SK-N-SH treated with all-trans-retinoic acid at 6 μM for 48 hours (cell line): ENCODE results near the gene STOM.

Source experiments
- ATAC-seq: fragments of 200-7000 bp; cut with Tn5 transposase; 3 replicates; pipeline ENCODE4 v1.9.1; 2020; ENCODE audit warnings: mild to moderate bottlenecking, moderate library complexity
- ARNTL ChIP-seq: fragments of 450-650 bp; formaldehyde crosslinking; IDR thresholded peaks from 2 replicates; pipeline ENCODE4 v1.5.0; 2020; ENCODE audit warnings: low read depth, mild to moderate bottlenecking, moderate library complexity, borderline replicate concordance
- BACH2 ChIP-seq: fragments of 250-450 bp; sonication (Bioruptor Pico); IDR thresholded peaks from 2 replicates; pipeline ENCODE4 v1.9.0; 2021; ENCODE audit warnings: mild to moderate bottlenecking, borderline replicate concordance
- CSDC2 ChIP-seq: fragments of 250-450 bp; sonication (Bioruptor Pico); IDR thresholded peaks from 2 replicates; pipeline ENCODE4 v1.5.0; 2020; ENCODE audit warnings: mild to moderate bottlenecking, moderate library complexity
- CSRNP3 ChIP-seq: fragments of 250-450 bp; sonication (Bioruptor Pico); IDR thresholded peaks from 2 replicates; pipeline ENCODE4 v1.5.1; 2021; ENCODE audit warnings: mild to moderate bottlenecking, moderate library complexity
- ESRRG ChIP-seq: fragments of 250-450 bp; sonication (Bioruptor Pico); IDR thresholded peaks from 2 replicates; pipeline ENCODE4 v1.6.1; 2021; ENCODE audit warnings: mild to moderate bottlenecking
- GLIS3 ChIP-seq: fragments of 250-450 bp; sonication (Bioruptor Pico); IDR thresholded peaks from 2 replicates; pipeline ENCODE4 v1.5.0; 2020; ENCODE audit warnings: mild to moderate bottlenecking, moderate library complexity
- ISL1 ChIP-seq: fragments of 250-450 bp; sonication (Bioruptor Pico); IDR thresholded peaks from 2 replicates; pipeline ENCODE4 v2.1.2; 2022; ENCODE audit warnings: mild to moderate bottlenecking, moderate library complexity
- OSR1 ChIP-seq: fragments of 250-450 bp; sonication (Bioruptor Pico); IDR thresholded peaks from 2 replicates; pipeline ENCODE4 v1.8.0; 2022; ENCODE audit warnings: moderate library complexity, mild to moderate bottlenecking, inconsistent platforms
- PPARA ChIP-seq: fragments of 250-450 bp; sonication (Bioruptor Pico); IDR thresholded peaks from 2 replicates; pipeline ENCODE4 v1.5.0; 2020; ENCODE audit warnings: mild to moderate bottlenecking, borderline replicate concordance
- RARB ChIP-seq: fragments of 250-450 bp; sonication (Bioruptor Pico); IDR thresholded peaks from 2 replicates; pipeline ENCODE4 v1.8.0; 2021; ENCODE audit warnings: mild to moderate bottlenecking, moderate library complexity
- SNAI2 ChIP-seq: fragments of 250-450 bp; sonication (Bioruptor Pico); IDR thresholded peaks from 2 replicates; pipeline ENCODE4 v1.5.0; 2020; ENCODE audit warnings: mild to moderate bottlenecking, moderate library complexity
- TCF4 ChIP-seq: fragments of 250-450 bp; sonication (Bioruptor Pico); IDR thresholded peaks from 2 replicates; pipeline ENCODE4 v1.8.0; 2021; ENCODE audit warnings: mild to moderate bottlenecking, moderate library complexity, borderline replicate concordance
- TOX ChIP-seq: fragments of 250-450 bp; sonication (Bioruptor Pico); IDR thresholded peaks from 2 replicates; pipeline ENCODE4 v1.8.0; 2021; ENCODE audit warnings: mild to moderate bottlenecking, moderate library complexity, borderline replicate concordance
- TSHZ2 ChIP-seq: fragments of 250-450 bp; sonication (Bioruptor Pico); IDR thresholded peaks from 2 replicates; pipeline ENCODE4 v1.5.0; 2020; ENCODE audit warnings: mild to moderate bottlenecking, moderate library complexity
- ZC3H10 ChIP-seq: fragments of 250-450 bp; sonication (Bioruptor Pico); IDR thresholded peaks from 2 replicates; pipeline ENCODE4 v1.5.1; 2021; ENCODE audit warnings: mild to moderate bottlenecking, moderate library complexity
- ZFP3 ChIP-seq: fragments of 250-450 bp; sonication (Bioruptor Pico); IDR thresholded peaks from 2 replicates; pipeline ENCODE4 v1.5.0; 2020; ENCODE audit warnings: mild to moderate bottlenecking, moderate library complexity
- ZFP30 ChIP-seq: fragments of 450-650 bp; formaldehyde crosslinking; IDR thresholded peaks from 2 replicates; pipeline ENCODE4 v1.5.0; 2022; ENCODE audit warnings: mild to moderate bottlenecking, moderate library complexity
- ZNF565 ChIP-seq: fragments of 450-650 bp; formaldehyde crosslinking; conservative IDR thresholded peaks from 2 replicates; pipeline ENCODE4 v1.5.0; 2020; ENCODE audit warnings: low read depth, mild to moderate bottlenecking, moderate library complexity
- ZNF70 ChIP-seq: fragments of 450-650 bp; formaldehyde crosslinking; IDR thresholded peaks from 2 replicates; pipeline ENCODE4 v1.5.0; 2020; ENCODE audit warnings: mild to moderate bottlenecking, moderate library complexity
- ZNF8 ChIP-seq: fragments of 450-650 bp; formaldehyde crosslinking; IDR thresholded peaks from 2 replicates; pipeline ENCODE4 v1.5.0; 2020; ENCODE audit warnings: mild to moderate bottlenecking, moderate library complexity
- TF ChIP-seq, protein P1 (sequence below): fragments of 250-450 bp; sonication (Bioruptor Pico); IDR thresholded peaks from 2 replicates; pipeline ENCODE4 v1.8.0; 2021; ENCODE audit warnings: low read depth, mild to moderate bottlenecking, moderate library complexity, borderline replicate concordance
- TF ChIP-seq, protein P2 (sequence below): fragments of 250-450 bp; sonication (Bioruptor Pico); IDR thresholded peaks from 2 replicates; pipeline ENCODE4 v1.8.0; 2020; ENCODE audit warnings: mild to moderate bottlenecking, moderate library complexity, borderline replicate concordance

The STOM gene

GRCh38 chr9:121364886-121365285 is 5.2 kb downstream of the STOM start (continued):
- TF ChIP-seq SNAI2 (CRISPR knock-in tag) (no peak), TOX (CRISPR knock-in tag) (no peak), CSRNP3 (no peak), TCF4 (CRISPR knock-in tag) (no peak), ESRRG (no peak)

DNA sequence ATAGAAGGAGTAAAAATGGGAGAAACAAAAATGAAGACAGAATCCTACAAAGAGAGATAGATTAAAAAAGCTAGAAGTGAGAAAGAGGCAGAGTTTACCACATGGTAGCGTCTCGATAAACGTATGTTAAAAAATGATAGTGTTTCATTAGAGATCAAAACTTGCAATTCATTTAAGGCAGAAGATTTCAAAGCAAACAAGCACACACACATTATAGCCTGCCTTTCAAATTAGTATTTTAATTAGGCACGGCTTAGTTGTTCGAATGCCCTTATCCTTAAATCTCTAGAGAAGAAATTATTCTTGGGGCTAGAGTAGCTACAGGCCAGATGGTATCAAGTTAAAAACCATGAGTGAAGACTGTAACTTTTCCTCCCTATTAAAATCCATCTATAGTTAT is 6.0 kb downstream of the STOM start:
- ATAC-seq = no peak
- no peak for TF ChIP-seq GLIS3 (CRISPR knock-in tag)
- TF ChIP-seq ZNF70 (CRISPR knock-in tag) = no peak
- TF ChIP-seq ZNF565 (CRISPR knock-in tag) = no peak
- no peak for TF ChIP-seq TSHZ2 (CRISPR knock-in tag)
- TF ChIP-seq BACH2 = no peak
- no peak for TF ChIP-seq PPARA (CRISPR knock-in tag)
- TF ChIP-seq CSDC2 (CRISPR knock-in tag) = no peak
- TF ChIP-seq OSR1 (CRISPR knock-in tag) = no peak
- TF ChIP-seq, protein P1, sequence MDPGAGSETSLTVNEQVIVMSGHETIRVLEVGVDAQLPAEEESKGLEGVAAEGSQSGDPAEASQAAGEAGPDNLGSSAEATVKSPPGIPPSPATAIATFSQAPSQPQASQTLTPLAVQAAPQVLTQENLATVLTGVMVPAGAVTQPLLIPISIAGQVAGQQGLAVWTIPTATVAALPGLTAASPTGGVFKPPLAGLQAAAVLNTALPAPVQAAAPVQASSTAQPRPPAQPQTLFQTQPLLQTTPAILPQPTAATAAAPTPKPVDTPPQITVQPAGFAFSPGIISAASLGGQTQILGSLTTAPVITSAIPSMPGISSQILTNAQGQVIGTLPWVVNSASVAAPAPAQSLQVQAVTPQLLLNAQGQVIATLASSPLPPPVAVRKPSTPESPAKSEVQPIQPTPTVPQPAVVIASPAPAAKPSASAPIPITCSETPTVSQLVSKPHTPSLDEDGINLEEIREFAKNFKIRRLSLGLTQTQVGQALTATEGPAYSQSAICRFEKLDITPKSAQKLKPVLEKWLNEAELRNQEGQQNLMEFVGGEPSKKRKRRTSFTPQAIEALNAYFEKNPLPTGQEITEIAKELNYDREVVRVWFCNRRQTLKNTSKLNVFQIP (CRISPR knock-in tag) = no peak
- no peak for TF ChIP-seq ESRRG
- TF ChIP-seq RARB (CRISPR knock-in tag) = no peak
- TF ChIP-seq TOX (CRISPR knock-in tag) = no peak
- no peak for TF ChIP-seq ZFP3 (CRISPR knock-in tag)
- no peak for TF ChIP-seq ZNF8 (CRISPR knock-in tag)
- no peak for TF ChIP-seq ISL1 (CRISPR knock-in tag)
- TF ChIP-seq ARNTL (CRISPR knock-in tag) = no peak

DNA sequence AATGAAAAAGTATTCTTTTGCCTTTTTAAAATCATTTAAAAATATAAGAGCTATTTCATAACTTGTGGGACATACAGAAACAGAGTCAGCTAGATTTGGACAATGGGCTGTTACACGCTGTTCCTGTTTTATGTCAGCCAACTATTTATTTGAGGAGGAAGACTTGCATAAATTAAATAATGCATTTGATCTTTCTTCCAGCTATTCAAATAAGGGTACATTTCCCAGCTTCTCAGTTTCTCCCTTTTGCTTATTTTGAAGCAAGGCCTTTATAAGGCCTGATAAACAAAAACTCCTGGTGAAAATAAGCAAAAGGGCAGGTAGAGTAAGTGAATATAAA is 6.5 kb downstream of the STOM start:
- ATAC-seq = no peak
- TF ChIP-seq ZNF70 (CRISPR knock-in tag) = no peak
- TF ChIP-seq RARB (CRISPR knock-in tag) = no peak
- TF ChIP-seq, protein P2, sequence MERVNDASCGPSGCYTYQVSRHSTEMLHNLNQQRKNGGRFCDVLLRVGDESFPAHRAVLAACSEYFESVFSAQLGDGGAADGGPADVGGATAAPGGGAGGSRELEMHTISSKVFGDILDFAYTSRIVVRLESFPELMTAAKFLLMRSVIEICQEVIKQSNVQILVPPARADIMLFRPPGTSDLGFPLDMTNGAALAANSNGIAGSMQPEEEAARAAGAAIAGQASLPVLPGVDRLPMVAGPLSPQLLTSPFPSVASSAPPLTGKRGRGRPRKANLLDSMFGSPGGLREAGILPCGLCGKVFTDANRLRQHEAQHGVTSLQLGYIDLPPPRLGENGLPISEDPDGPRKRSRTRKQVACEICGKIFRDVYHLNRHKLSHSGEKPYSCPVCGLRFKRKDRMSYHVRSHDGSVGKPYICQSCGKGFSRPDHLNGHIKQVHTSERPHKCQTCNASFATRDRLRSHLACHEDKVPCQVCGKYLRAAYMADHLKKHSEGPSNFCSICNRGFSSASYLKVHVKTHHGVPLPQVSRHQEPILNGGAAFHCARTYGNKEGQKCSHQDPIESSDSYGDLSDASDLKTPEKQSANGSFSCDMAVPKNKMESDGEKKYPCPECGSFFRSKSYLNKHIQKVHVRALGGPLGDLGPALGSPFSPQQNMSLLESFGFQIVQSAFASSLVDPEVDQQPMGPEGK (CRISPR knock-in tag) = no peak
- TF ChIP-seq CSRNP3 = no peak
- no peak for TF ChIP-seq TOX (CRISPR knock-in tag)
- no peak for TF ChIP-seq ZNF565 (CRISPR knock-in tag)
- no peak for TF ChIP-seq GLIS3 (CRISPR knock-in tag)
- no peak for TF ChIP-seq ESRRG
- no peak for TF ChIP-seq BACH2
- no peak for TF ChIP-seq TCF4 (CRISPR knock-in tag)
- no peak for TF ChIP-seq ZC3H10 (CRISPR knock-in tag)
- no peak for TF ChIP-seq ZNF8 (CRISPR knock-in tag)
- TF ChIP-seq CSDC2 (CRISPR knock-in tag) = no peak
- TF ChIP-seq SNAI2 (CRISPR knock-in tag) = no peak
- TF ChIP-seq ZFP30 (CRISPR knock-in tag) = no peak
- TF ChIP-seq OSR1 (CRISPR knock-in tag) = no peak
